Lung (tissue), 12 donors: ENCODE measurements around the gene TAX1BP1. TPM values are rescaled to one million over a fixed set of nuclear protein-coding genes. Genes with fewer than 3 reads are reported as not detected.

Experiments
- ATAC-seq: fragments of 200-7000 bp; cut with Tn5 transposase; one replicate; pipeline ENCODE4 v1.9.1; 2020; ENCODE audit warnings: moderate number of reproducible peaks; ENCODE audit not compliant: insufficient read depth, low FRiP score
- DNase-seq, 3 donors: peaks; one replicate each; pipeline ENCODE4 v3.0.0-alpha.2; 2013 to 2017
- H3K27ac ChIP-seq, 2 donors: one replicate each; pipeline ENCODE4 v1.5.1; 2013; ENCODE audit warnings: mild to moderate bottlenecking in 2 of 2, moderate library complexity in 2 of 2, control low read depth in 1 of 2, inconsistent platforms in 1 of 2, low read depth in 1 of 2, low read length in 1 of 2
- H3K27me3 ChIP-seq, 3 donors: one replicate each; pipeline ENCODE4 v1.5.1; 2013; ENCODE audit warnings: low read length in 2 of 3; ENCODE audit not compliant: control insufficient read depth in 3 of 3, insufficient read depth in 3 of 3
- H3K36me3 ChIP-seq, 4 donors: one replicate each; pipeline ENCODE4 v1.5.1; 2013; ENCODE audit warnings: low read length in 4 of 4, mild to moderate bottlenecking in 1 of 4, moderate library complexity in 1 of 4; ENCODE audit not compliant: control insufficient read depth in 4 of 4, insufficient read depth in 4 of 4
- H3K4me1 ChIP-seq, 5 donors: one replicate each; pipeline ENCODE4 v1.5.1; 2013; ENCODE audit warnings: low read length in 5 of 5, mild to moderate bottlenecking in 2 of 5, moderate library complexity in 1 of 5; ENCODE audit not compliant: control insufficient read depth in 5 of 5, insufficient read depth in 5 of 5
- H3K4me3 ChIP-seq: one replicate; pipeline ENCODE4 v1.5.1; 2013; ENCODE audit warnings: mild to moderate bottlenecking, control low read depth, moderate library complexity
- H3K9ac ChIP-seq, 2 donors: one replicate each; pipeline ENCODE4 v1.5.1; 2013; ENCODE audit warnings: low read length in 2 of 2, control low read depth in 1 of 2; ENCODE audit not compliant: insufficient read depth in 1 of 2
- H3K9me3 ChIP-seq, 4 donors: one replicate each; pipeline ENCODE4 v1.5.1; 2013; ENCODE audit warnings: low read length in 3 of 4, mild to moderate bottlenecking in 1 of 4, moderate library complexity in 1 of 4; ENCODE audit not compliant: control insufficient read depth in 4 of 4, insufficient read depth in 3 of 4
- WGBS, 2 donors: extraction: QIAGEN DNeasy Blood & Tissue Kit; methylation state at CpG; one replicate each; pipeline ENCODE4 v1.1.7; 2013; 5-methylcytosine and 5-hydroxymethylcytosine counted together
- polyA plus RNA-seq, 2 donors: library from polyadenylated mRNA; stranded (reverse); fragments of 200-250 nt; gene quantifications; one replicate each; pipeline ENCODE4 v1.2.1, GENCODE V29; 2013
- total RNA-seq, 2 donors: library from RNA; depleted of rRNA in 1 of 2; stranded (reverse); fragments of >200 nt in 1 of 2; gene quantifications; one replicate each; pipeline ENCODE4 v1.2.1, GENCODE V29; 2014 to 2021
- TF ChIP-seq, protein P1 (sequence below): IDR thresholded peaks from 2 replicates; pipeline ENCODE4 v1.5.1; 2012; ENCODE audit warnings: mild to moderate bottlenecking; ENCODE audit errors: control extremely low read depth, extremely low read depth
- donor health status: control.
- donor health status: control.
- donor health status: Bipolar disorder and iron deficiency.
- donor health status: healthy.
- donor health status: DM: yes; HTN: yes; CAD: no.

TAX1BP1 gene
- total and polyA plus RNA-seq, 4 donors, result 61.4 to 137 (median 83.0) TPM

DNA sequence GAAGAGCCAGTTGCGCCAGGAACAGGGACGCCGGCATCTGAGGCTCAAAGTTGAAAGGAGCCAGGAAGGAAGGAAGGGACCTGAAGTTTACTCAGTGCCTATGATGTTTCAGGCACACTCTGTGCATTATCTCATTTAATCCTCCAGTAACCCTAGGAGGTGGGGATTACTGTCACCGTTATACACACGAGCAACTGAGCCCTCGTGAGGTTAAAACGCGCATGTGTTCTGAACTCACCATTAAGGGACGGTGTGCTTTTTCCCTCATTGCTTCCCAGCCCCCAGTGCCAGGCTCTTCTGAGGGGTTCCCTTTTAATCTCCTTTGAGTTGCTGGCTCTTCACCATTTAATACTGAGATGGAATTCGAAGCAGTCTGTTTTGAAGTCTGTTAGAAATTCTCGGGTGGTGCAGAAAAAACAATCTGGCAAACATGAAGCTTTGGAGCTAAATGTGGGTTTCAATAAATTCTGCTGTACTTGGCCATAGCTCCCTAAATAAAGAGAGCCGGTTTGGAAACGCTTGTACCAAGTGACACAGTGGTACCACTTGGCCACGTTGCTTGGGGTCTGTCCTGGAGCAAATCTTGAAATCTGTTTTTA lies 102.2 kb downstream of the TAX1BP1 start:
- Histone ChIP-seq H3K9me3 (no peaks in the 10 kb centered on the region), H3K4me3 (no peak overlapping the region), H3K9ac (no peak overlapping the region), H3K27me3 (no peaks in the 10 kb centered on the region), H3K27ac (no peak overlapping the region), H3K4me1 (peaks cover 0 to 3% (median 0%) of the 10 kb centered on the region in 5 donors), H3K36me3 (no peaks in the 10 kb centered on the region)
- TF ChIP-seq, protein P1, sequence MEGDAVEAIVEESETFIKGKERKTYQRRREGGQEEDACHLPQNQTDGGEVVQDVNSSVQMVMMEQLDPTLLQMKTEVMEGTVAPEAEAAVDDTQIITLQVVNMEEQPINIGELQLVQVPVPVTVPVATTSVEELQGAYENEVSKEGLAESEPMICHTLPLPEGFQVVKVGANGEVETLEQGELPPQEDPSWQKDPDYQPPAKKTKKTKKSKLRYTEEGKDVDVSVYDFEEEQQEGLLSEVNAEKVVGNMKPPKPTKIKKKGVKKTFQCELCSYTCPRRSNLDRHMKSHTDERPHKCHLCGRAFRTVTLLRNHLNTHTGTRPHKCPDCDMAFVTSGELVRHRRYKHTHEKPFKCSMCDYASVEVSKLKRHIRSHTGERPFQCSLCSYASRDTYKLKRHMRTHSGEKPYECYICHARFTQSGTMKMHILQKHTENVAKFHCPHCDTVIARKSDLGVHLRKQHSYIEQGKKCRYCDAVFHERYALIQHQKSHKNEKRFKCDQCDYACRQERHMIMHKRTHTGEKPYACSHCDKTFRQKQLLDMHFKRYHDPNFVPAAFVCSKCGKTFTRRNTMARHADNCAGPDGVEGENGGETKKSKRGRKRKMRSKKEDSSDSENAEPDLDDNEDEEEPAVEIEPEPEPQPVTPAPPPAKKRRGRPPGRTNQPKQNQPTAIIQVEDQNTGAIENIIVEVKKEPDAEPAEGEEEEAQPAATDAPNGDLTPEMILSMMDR, result no peak
- 68 to 73% methylated on average over 14 of the region's 14 CpGs for WGBS, 2 donors
- ATAC-seq, result no peak
- no peak for DNase-seq

DNA sequence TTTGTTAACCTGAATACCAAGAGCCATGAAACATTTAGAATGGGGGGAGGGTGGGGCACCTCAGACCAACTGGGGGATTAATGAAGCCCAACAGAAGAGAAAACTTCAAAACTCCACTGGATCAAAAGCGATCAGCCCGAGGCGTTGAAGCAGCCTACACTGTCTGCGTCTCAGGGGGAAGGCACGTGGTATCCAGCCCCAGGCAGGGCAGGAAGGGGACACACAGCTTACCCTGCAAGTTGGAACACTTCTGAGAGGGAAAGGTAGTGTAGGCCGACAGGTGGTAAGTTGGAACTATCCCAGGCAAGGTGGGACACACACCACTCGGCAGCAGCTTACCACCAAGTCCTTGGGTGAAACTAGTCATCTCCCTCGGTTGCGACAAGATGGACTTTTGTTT lies 102.9 kb downstream of the TAX1BP1 start:
- ATAC-seq, result no peak
- TF ChIP-seq, protein P1, result no peak
- Histone ChIP-seq H3K27me3 (no peaks in the 10 kb centered on the region), H3K4me1 (peaks cover 0 to 3% (median 0%) of the 10 kb centered on the region in 5 donors), H3K4me3 (no peak overlapping the region), H3K27ac (no peak overlapping the region), H3K9ac (no peak overlapping the region), H3K9me3 (no peaks in the 10 kb centered on the region), H3K36me3 (no peaks in the 10 kb centered on the region)
- DNase-seq, result no peak
- 91 to 92% methylated on average over 9 of the region's 9 CpGs for WGBS, 2 donors

DNA sequence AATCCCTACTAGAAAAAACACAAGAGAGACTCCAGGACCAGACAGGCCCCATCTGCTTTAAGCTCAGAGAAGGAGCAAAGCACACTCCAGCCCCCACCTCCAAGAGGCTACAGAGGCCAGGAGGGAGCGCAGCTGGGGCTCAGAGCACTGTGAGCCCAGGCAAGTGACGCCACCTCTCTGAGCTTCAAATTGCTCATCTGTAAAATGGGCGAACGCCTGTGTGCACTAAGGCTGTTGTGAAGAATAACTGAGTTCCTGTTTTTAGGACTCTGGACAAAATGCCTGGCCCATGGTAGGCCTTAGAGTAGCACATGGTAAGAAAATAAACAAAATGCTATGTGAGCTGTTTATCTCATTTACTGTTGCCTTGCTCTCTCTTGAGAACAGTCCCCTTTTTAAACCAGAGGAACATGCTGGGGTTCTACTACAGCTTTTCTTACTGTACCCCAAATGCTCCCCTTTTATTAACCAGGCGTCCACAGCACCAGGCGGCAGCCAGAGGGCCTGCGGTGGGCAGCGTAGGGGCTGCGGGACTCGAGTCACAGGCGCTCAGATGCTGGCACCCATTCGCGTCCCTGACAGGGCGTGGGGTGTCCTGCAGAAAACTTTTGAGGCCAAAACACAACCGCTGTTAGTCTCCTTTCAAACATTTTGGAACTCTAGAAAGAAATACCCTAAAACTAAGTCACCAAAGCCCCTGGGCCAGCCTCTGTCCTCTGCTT lies 103.8 kb downstream of the TAX1BP1 start:
- no peaks in the 10 kb centered on the region for H3K36me3 ChIP-seq
- TF ChIP-seq, protein P1, result no peak
- DNase-seq (no peak), ATAC-seq (no peak)
- H3K4me3 ChIP-seq, result no peak overlapping the region
- H3K27ac ChIP-seq, result no peak overlapping the region
- no peak overlapping the region for H3K9ac ChIP-seq
- 96 to 98% methylated on average over 15 of the region's 15 CpGs for WGBS, 2 donors
- no peaks in the 10 kb centered on the region for H3K9me3 ChIP-seq
- H3K27me3 ChIP-seq, result no peaks in the 10 kb centered on the region
- H3K4me1 ChIP-seq, result peaks cover 0 to 3% (median 0%) of the 10 kb centered on the region in 5 donors
